GM23338 (cell line): ENCODE data around the gene PTH1R. TPM values are rescaled to one million over a fixed set of nuclear protein-coding genes. Genes with fewer than 3 reads are reported as not detected.
A peak's percentile ranks its signal among the peaks of the same experiment; 100 is the strongest.

ENCODE experiments used
- ATAC-seq: fragments of 200-7000 bp; cut with Tn5 transposase; 3 replicates; pipeline ENCODE4 v1.9.1; 2020
- DNase-seq: peaks from one replicate; pipeline ENCODE4 v3.0.0-alpha.2; 2015; ENCODE audit warnings: low spot score
- H2AFZ ChIP-seq: fragments of 200-600 bp; sonication (generic); 2 replicates; pipeline ENCODE4 v1.8.0; 2016; ENCODE audit warnings: antibody characterized with exemption, mild to moderate bottlenecking, moderate library complexity
- H3F3A ChIP-seq: fragments of 200-600 bp; sonication (generic); replicated peaks from 2 replicates; pipeline ENCODE4 v1.8.0; 2017; ENCODE audit warnings: antibody characterized with exemption, mixed run types, low read depth
- H3K27ac ChIP-seq: fragments of 200-600 bp; sonication (generic); 2 replicates; pipeline ENCODE4 v1.6.1; 2016; ENCODE audit warnings: low read depth
- H3K27me3 ChIP-seq: fragments of 200-600 bp; sonication (generic); 2 replicates; pipeline ENCODE4 v1.8.0; 2016; ENCODE audit warnings: mild to moderate bottlenecking, mixed run types, moderate library complexity; ENCODE audit not compliant: insufficient read depth
- H3K36me3 ChIP-seq: fragments of 200-600 bp; sonication (generic); 2 replicates; pipeline ENCODE4 v1.8.0; 2016; ENCODE audit warnings: mild to moderate bottlenecking; ENCODE audit not compliant: insufficient read depth
- H3K4me1 ChIP-seq: fragments of 200-600 bp; sonication (generic); 2 replicates; pipeline ENCODE4 v1.8.0; 2016; ENCODE audit warnings: mild to moderate bottlenecking, moderate library complexity; ENCODE audit not compliant: insufficient read depth
- H3K4me2 ChIP-seq: fragments of 200-600 bp; sonication (generic); 2 replicates; pipeline ENCODE4 v1.7.1; 2017; ENCODE audit warnings: mixed run types
- H3K4me3 ChIP-seq: fragments of 200-600 bp; sonication (generic); 2 replicates; pipeline ENCODE4 v1.6.1; 2016; ENCODE audit warnings: mixed run types
- H3K79me2 ChIP-seq: fragments of 200-600 bp; sonication (generic); replicated peaks from 2 replicates; pipeline ENCODE4 v1.8.0; 2017; ENCODE audit warnings: mild to moderate bottlenecking; ENCODE audit not compliant: insufficient read depth
- H3K9me2 ChIP-seq: fragments of 200-600 bp; sonication (generic); 2 replicates; pipeline ENCODE4 v1.8.0; 2017; ENCODE audit not compliant: insufficient read depth
- H4K20me1 ChIP-seq: fragments of 200-600 bp; sonication (generic); replicated peaks from 2 replicates; pipeline ENCODE4 v1.8.0; 2017; ENCODE audit warnings: mild to moderate bottlenecking; ENCODE audit not compliant: insufficient read depth
- H3K27ac Mint-ChIP-seq: 2 replicates; pipeline ENCODE4 v1.8.0; 2020; ENCODE audit warnings: inconsistent platforms, mild to moderate bottlenecking, moderate library complexity, mixed read lengths
- H3K27me3 Mint-ChIP-seq: 3 replicates; pipeline ENCODE4 v1.8.0; 2022; ENCODE audit warnings: low read depth, mild to moderate bottlenecking, moderate library complexity, mixed read lengths, inconsistent platforms; ENCODE audit not compliant: insufficient read depth, poor library complexity
- H3K36me3 Mint-ChIP-seq: 3 replicates; pipeline ENCODE4 v1.8.0; 2021; ENCODE audit warnings: low read depth, mild to moderate bottlenecking, inconsistent platforms, moderate library complexity, mixed read lengths
- H3K4me1 Mint-ChIP-seq: 3 replicates; pipeline ENCODE4 v1.8.0; 2020; ENCODE audit warnings: mild to moderate bottlenecking, inconsistent platforms, mixed read lengths
- H3K4me3 Mint-ChIP-seq: 3 replicates; pipeline ENCODE4 v1.8.0; 2021; ENCODE audit warnings: moderate library complexity, mild to moderate bottlenecking, inconsistent platforms, mixed read lengths
- H3K9me3 Mint-ChIP-seq: 3 replicates; pipeline ENCODE4 v1.8.0; 2020; ENCODE audit warnings: moderate library complexity, mild to moderate bottlenecking, inconsistent platforms, mixed read lengths
- CREB1 ChIP-seq: fragments of 250-450 bp; sonication (Bioruptor Pico); IDR thresholded peaks from 2 replicates; pipeline ENCODE4 v1.5.0; 2020; ENCODE audit warnings: low read depth, mild to moderate bottlenecking, moderate library complexity
- ETS1 ChIP-seq: IDR thresholded peaks from 2 replicates; pipeline ENCODE4 v1.6.1; 2016; ENCODE audit warnings: antibody characterized with exemption
- EZH2 ChIP-seq: fragments of 200-600 bp; sonication (generic); IDR thresholded peaks from one replicate; pipeline ENCODE4 v1.8.0; 2017; ENCODE audit warnings: antibody characterized with exemption, mild to moderate bottlenecking, low read depth; ENCODE audit not compliant: unreplicated experiment
- EZH2phosphoT487 ChIP-seq: fragments of 200-600 bp; sonication (generic); IDR thresholded peaks from one replicate; pipeline ENCODE4 v1.8.1; 2018; ENCODE audit warnings: antibody characterized with exemption; ENCODE audit not compliant: unreplicated experiment
- JUNB ChIP-seq: IDR thresholded peaks from one replicate; pipeline ENCODE4 v1.6.1; 2016; ENCODE audit warnings: antibody characterized with exemption; ENCODE audit not compliant: unreplicated experiment
- NANOG ChIP-seq: IDR thresholded peaks from 2 replicates; pipeline ENCODE4 v1.6.1; 2016; ENCODE audit warnings: antibody characterized with exemption, borderline replicate concordance
- POLR2AphosphoS5 ChIP-seq: IDR thresholded peaks from 2 replicates; pipeline ENCODE4 v1.6.1; 2016; ENCODE audit warnings: antibody characterized with exemption, low read depth
- REST ChIP-seq: IDR thresholded peaks from one replicate; pipeline ENCODE4 v1.6.1; 2018; ENCODE audit warnings: antibody characterized with exemption; ENCODE audit not compliant: unreplicated experiment
- STAT1 ChIP-seq: IDR thresholded peaks from one replicate; pipeline ENCODE4 v1.6.1; 2016; ENCODE audit warnings: antibody characterized with exemption; ENCODE audit not compliant: unreplicated experiment
- ZNF114 ChIP-seq: fragments of 250-450 bp; sonication (Bioruptor Pico); IDR thresholded peaks from 2 replicates; pipeline ENCODE4 v1.5.0; 2020; ENCODE audit warnings: mild to moderate bottlenecking, moderate library complexity
- ZNF331 ChIP-seq: fragments of 250-450 bp; sonication (Bioruptor Pico); IDR thresholded peaks from 2 replicates; pipeline ENCODE4 v1.5.0; 2020; ENCODE audit warnings: low read depth, mild to moderate bottlenecking, moderate library complexity
- ZNF462 ChIP-seq: fragments of 250-450 bp; sonication (Bioruptor Pico); IDR thresholded peaks from 2 replicates; pipeline ENCODE4 v1.5.0; 2020; ENCODE audit warnings: mild to moderate bottlenecking, moderate library complexity
- polyA plus RNA-seq: library from polyadenylated mRNA; unstranded; fragments of >200 nt; fragmentation: Nextera tagmentation; extraction: Ambion mirVana; gene quantifications from 2 replicates; pipeline ENCODE4 v1.2.1, GENCODE V29; 2016
- total RNA-seq: library from RNA; depleted of rRNA; stranded (reverse); fragments of >200 nt; shearing (Covaris generic); gene quantifications from 2 replicates; pipeline ENCODE4 v1.2.3, GENCODE V29; 2014
- TF ChIP-seq, protein P1 (sequence below), 2 experiments: fragments of 200-600 bp in 1 of 2; sonication (generic) in 1 of 2; conservative IDR thresholded peaks; 2 replicates each; pipeline versions ENCODE4 v1.5.1 to v1.6.1; 2016 to 2017; ENCODE audit warnings: antibody characterized with exemption in 2 of 2, low read depth in 2 of 2, mild to moderate bottlenecking in 2 of 2, moderate library complexity in 1 of 2

PTH1R gene
- total and polyA plus RNA-seq, 2 experiments from 2014 or later = 1.3 to 1.9 TPM

- Mint-ChIP-seq H3K4me1 (peaks cover 8% of the 10 kb centered on the region; the same call in 2 of the 3 replicates), H3K9me3 (no peaks in the 10 kb centered on the region), H3K36me3 (no peaks in the 10 kb centered on the region), H3K27me3 (peaks cover 27% of the 10 kb centered on the region), H3K27ac (no peak overlapping the region), H3K4me3 (peak overlapping the region; percentile 62; the same call in 2 of the 3 replicates)
- DNase-seq (no peak), ATAC-seq (peak; percentile 5; the same call in 2 of the 3 replicates)
- Histone ChIP-seq H3F3A (no peaks in the 10 kb centered on the region), H3K9me2 (no peaks in the 10 kb centered on the region), H4K20me1 (0 out of 2 replicates have a peak, but pooled peaks cover 3% of the 10 kb centered on the region), H3K4me1 (no peaks in the 10 kb centered on the region), H3K4me3 (peak overlapping the region; percentile 45; the same call in 1 of the 2 replicates), H3K27ac (no peak overlapping the region), H3K27me3 (peaks cover 21% of the 10 kb centered on the region), H2AFZ (peak overlapping the region; percentile 74; the same call in 1 of the 2 replicates), H3K79me2 (no peaks in the 10 kb centered on the region), H3K4me2 (peak overlapping the region; percentile 76), H3K36me3 (no peaks in the 10 kb centered on the region)
- TF ChIP-seq, protein P1, sequence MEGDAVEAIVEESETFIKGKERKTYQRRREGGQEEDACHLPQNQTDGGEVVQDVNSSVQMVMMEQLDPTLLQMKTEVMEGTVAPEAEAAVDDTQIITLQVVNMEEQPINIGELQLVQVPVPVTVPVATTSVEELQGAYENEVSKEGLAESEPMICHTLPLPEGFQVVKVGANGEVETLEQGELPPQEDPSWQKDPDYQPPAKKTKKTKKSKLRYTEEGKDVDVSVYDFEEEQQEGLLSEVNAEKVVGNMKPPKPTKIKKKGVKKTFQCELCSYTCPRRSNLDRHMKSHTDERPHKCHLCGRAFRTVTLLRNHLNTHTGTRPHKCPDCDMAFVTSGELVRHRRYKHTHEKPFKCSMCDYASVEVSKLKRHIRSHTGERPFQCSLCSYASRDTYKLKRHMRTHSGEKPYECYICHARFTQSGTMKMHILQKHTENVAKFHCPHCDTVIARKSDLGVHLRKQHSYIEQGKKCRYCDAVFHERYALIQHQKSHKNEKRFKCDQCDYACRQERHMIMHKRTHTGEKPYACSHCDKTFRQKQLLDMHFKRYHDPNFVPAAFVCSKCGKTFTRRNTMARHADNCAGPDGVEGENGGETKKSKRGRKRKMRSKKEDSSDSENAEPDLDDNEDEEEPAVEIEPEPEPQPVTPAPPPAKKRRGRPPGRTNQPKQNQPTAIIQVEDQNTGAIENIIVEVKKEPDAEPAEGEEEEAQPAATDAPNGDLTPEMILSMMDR (conservative IDR thresholded peaks at IDR 0.05; ENCODE audit: low read depth in 2 of 2) = no peak
- TF ChIP-seq ZNF331 (CRISPR knock-in tag) (no peak), STAT1 (no peak), POLR2AphosphoS5 (no peak), ZNF114 (no peak), ETS1 (no peak), EZH2 (no peak), NANOG (no peak), REST (no peak), CREB1 (no peak), JUNB (no peak), ZNF462 (CRISPR knock-in tag) (no peak), EZH2phosphoT487 (no peak)
Observed at GRCh38 chr3:46899151-46900006, 21.9 kb downstream of the PTH1R start.
